GM23248 (cell line): ENCODE measurements around the gene TAOK3. TPM values are rescaled to one million over a fixed set of nuclear protein-coding genes. Genes with fewer than 3 reads are reported as not detected.
"Not testable (repeated sequence)": the region's sequence is repeated elsewhere in the genome, so short reads cannot be mapped to it uniquely, and the experiment has no call there.

Experiments
- DNase-seq: peaks from one replicate; pipeline ENCODE4 v3.0.0-alpha.2; 2015
- H2AFZ ChIP-seq: fragments of 200-600 bp; sonication (generic); 2 replicates; pipeline ENCODE4 v1.6.1; 2016; ENCODE audit warnings: antibody characterized with exemption
- H3F3A ChIP-seq: fragments of 200-600 bp; sonication (generic); 2 replicates; pipeline ENCODE4 v1.6.1; 2016; ENCODE audit warnings: mild to moderate bottlenecking, antibody characterized with exemption, mixed run types; ENCODE audit not compliant: insufficient read depth
- H3K27ac ChIP-seq: fragments of 200-600 bp; sonication (generic); 2 replicates; pipeline ENCODE4 v1.5.1; 2016; ENCODE audit warnings: mild to moderate bottlenecking
- H3K27me3 ChIP-seq: fragments of 200-600 bp; sonication (generic); replicated peaks from 2 replicates; pipeline ENCODE4 v1.6.1; 2016; ENCODE audit warnings: mild to moderate bottlenecking; ENCODE audit not compliant: insufficient read depth
- H3K36me3 ChIP-seq: fragments of 200-600 bp; sonication (generic); 2 replicates; pipeline ENCODE4 v1.6.1; 2016; ENCODE audit warnings: low read depth, mild to moderate bottlenecking
- H3K4me1 ChIP-seq: fragments of 200-600 bp; sonication (generic); 2 replicates; pipeline ENCODE4 v1.6.1; 2016; ENCODE audit warnings: mild to moderate bottlenecking; ENCODE audit not compliant: insufficient read depth
- H3K4me2 ChIP-seq: fragments of 200-600 bp; sonication (generic); one replicate; pipeline ENCODE4 v1.6.1; 2016; ENCODE audit warnings: mild to moderate bottlenecking; ENCODE audit not compliant: unreplicated experiment
- H3K4me3 ChIP-seq: fragments of 200-600 bp; sonication (generic); 2 replicates; pipeline ENCODE4 v1.5.1; 2016; ENCODE audit warnings: mild to moderate bottlenecking
- H3K79me2 ChIP-seq: fragments of 200-600 bp; sonication (generic); 2 replicates; pipeline ENCODE4 v1.6.1; 2016; ENCODE audit warnings: mild to moderate bottlenecking; ENCODE audit not compliant: insufficient read depth
- H3K9ac ChIP-seq: fragments of 200-600 bp; sonication (generic); 2 replicates; pipeline ENCODE4 v1.6.1; 2016; ENCODE audit warnings: mild to moderate bottlenecking
- H3K9me2 ChIP-seq: fragments of 200-600 bp; sonication (generic); 2 replicates; pipeline ENCODE4 v1.6.1; 2016; ENCODE audit warnings: mixed run types, mild to moderate bottlenecking, moderate library complexity; ENCODE audit not compliant: insufficient read depth
- H3K9me3 ChIP-seq: fragments of 200-600 bp; sonication (generic); one replicate; pipeline ENCODE4 v1.6.1; 2017; ENCODE audit warnings: low read depth
- H4K20me1 ChIP-seq: fragments of 200-600 bp; sonication (generic); 2 replicates; pipeline ENCODE4 v1.6.0; 2016; ENCODE audit not compliant: insufficient read depth
- EZH2 ChIP-seq: fragments of 200-600 bp; sonication (generic); IDR thresholded peaks from 2 replicates; pipeline ENCODE4 v1.6.1; 2018; ENCODE audit warnings: antibody characterized with exemption, mild to moderate bottlenecking; ENCODE audit not compliant: insufficient read depth, poor library complexity, severe bottlenecking
- EZH2phosphoT487 ChIP-seq: fragments of 200-600 bp; sonication (generic); IDR thresholded peaks from 2 replicates; pipeline ENCODE4 v1.6.1; 2018; ENCODE audit warnings: antibody characterized with exemption, moderate library complexity, mild to moderate bottlenecking, low read depth; ENCODE audit not compliant: insufficient read depth
- WGBS, 2 experiments: methylation state at CpG; one replicate each; pipeline ENCODE4 v1.1.6; 2015 to 2017; ENCODE audit warnings: low lambda C conversion rate in 2 of 2, low coverage in 1 of 2; ENCODE audit errors: missing lambda C conversion rate in 2 of 2; 5-methylcytosine and 5-hydroxymethylcytosine counted together
- in situ Hi-C: fragments of 300-500 bp; cut with MboI; formaldehyde crosslinking; loops from 2 replicates; pipeline ENCODE4 v1.15.0; 2020
- polyA plus RNA-seq: library from polyadenylated mRNA; unstranded; fragments of >200 nt; fragmentation: Nextera tagmentation; extraction: Ambion mirVana; gene quantifications from 2 replicates; pipeline ENCODE4 v1.2.1, GENCODE V29; 2016
- total RNA-seq: library from RNA; depleted of rRNA; stranded (reverse); fragments of >200 nt; shearing (Covaris generic); gene quantifications from 2 replicates; pipeline ENCODE4 v1.2.3, GENCODE V29; 2014

The TAOK3 gene
- total and polyA plus RNA-seq, 2 experiments from 2014 or later, result 17.8 to 49.8 TPM

DNA sequence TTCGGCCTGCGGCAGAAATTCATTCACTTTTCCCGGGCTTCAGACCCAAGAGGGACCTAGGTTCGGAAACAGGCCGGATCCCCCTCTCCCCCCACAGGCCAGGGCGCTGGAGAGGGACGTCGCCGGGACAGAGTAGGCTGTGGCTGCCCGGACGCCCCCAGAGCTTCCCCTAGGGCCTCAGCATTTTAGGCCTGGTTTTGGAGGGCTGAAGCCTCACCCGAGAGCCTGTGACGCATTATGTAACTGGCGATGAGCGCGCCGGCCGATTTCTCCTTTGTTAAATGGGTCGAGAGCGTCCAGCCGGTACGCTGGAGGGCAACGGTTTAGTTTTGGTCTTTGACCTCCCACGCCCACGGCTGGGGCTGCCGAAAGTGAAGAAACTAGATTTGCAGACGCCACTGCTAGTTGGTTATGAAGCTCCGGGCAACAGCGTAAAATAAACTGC lies 236.1 kb downstream of the TAOK3 start:
- Histone ChIP-seq H3K9me3 (no peaks in the 10 kb centered on the region), H3K9ac (peak overlapping the region; percentile 95), H3K4me3 (peak overlapping the region; percentile 77), H4K20me1 (no peaks in the 10 kb centered on the region), H3K27ac (peak overlapping the region; percentile 59), H3K4me1 (peaks cover 9% of the 10 kb centered on the region; the same call in 1 of the 2 replicates), H3K27me3 (no peaks in the 10 kb centered on the region), H3K36me3 (peaks cover 21% of the 10 kb centered on the region; the same call in 1 of the 2 replicates), H3K4me2 (peak overlapping the region; percentile 82), H3K79me2 (peaks cover 58% of the 10 kb centered on the region), H3F3A (no peaks in the 10 kb centered on the region), H2AFZ (peak overlapping the region; percentile 86), H3K9me2 (no peaks in the 10 kb centered on the region)
- no peak for TF ChIP-seq EZH2
- no peak for TF ChIP-seq EZH2phosphoT487
- peak; percentile 85 for DNase-seq
- in situ Hi-C loops, result loop anchor here (25.0 kb wide), 1 partner anchor 249 kb away; no protein-coding TSS in a partner anchor
- 0 to 2% methylated on average over 29 of the region's 29 CpGs for WGBS, 2 experiments

DNA sequence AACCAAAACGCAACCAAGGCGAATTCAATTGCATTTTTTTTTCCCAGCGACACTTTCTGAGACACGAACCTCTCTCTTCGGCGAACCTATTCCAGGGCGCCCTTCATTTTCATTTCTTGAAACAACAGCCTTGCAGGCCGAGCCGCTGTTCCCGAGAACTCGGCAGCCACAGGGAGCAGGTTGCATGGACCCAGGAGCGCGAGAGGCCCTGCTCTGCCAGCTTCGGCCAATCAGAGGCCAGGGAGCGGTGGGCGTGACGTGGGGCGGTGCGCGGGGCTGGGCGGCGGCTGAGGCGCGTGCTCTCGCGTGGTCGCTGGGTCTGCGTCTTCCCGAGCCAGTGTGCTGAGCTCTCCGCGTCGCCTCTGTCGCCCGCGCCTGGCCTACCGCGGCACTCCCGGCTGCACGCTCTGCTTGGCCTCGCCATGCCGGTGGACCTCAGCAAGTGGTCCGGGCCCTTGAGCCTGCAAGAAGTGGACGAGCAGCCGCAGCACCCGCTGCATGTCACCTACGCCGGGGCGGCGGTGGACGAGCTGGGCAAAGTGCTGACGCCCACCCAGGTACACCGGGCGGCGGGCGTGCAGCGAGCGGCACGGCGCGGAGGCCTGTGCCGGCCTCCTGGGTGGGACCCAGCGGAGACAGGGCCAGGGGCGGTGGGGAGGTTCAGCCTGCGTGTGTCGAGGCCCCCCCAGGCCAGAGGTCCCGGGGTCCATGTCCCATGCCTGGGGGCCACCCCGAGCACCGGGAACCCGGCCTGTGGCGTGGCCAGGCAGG lies 236.7 kb downstream of the TAOK3 start, which contains the start of gene PEBP1:
PEBP1 (plus strand) TSS at position 337 of the 771 bp plus-strand sequence; CDS start at position 423, 86 bp downstream.
- in situ Hi-C loops, result loop anchor here (25.0 kb wide), 1 partner anchor 249 kb away; no protein-coding TSS in a partner anchor
- no peaks in the 10 kb centered on the region for H3K9me2 ChIP-seq
- DNase-seq, result peak; percentile 96
- no peaks in the 10 kb centered on the region for H3K27me3 ChIP-seq
- peak within 1 kb of the TSS; percentile 59 for H3K27ac ChIP-seq
- H4K20me1 ChIP-seq, result no peaks in the 10 kb centered on the region
- H3F3A ChIP-seq, result no peaks in the 10 kb centered on the region
- peak within 1 kb of the TSS; percentile 86 for H2AFZ ChIP-seq
- H3K9me3 ChIP-seq, result no peaks in the 10 kb centered on the region
- H3K4me1 ChIP-seq, result peaks cover 9% of the 10 kb centered on the region; the same call in 1 of the 2 replicates
- H3K4me2 ChIP-seq, result peak within 1 kb of the TSS; percentile 82
- TF ChIP-seq EZH2phosphoT487 (no peak), EZH2 (no peak)
- peaks cover 55% of the 10 kb centered on the region for H3K79me2 ChIP-seq
- H3K36me3 ChIP-seq, result peaks cover 15% of the 10 kb centered on the region; the same call in 1 of the 2 replicates
- H3K4me3 ChIP-seq, result peak within 1 kb of the TSS; percentile 77
- peak within 1 kb of the TSS; percentile 95 for H3K9ac ChIP-seq
- WGBS, 2 experiments, result 1% methylated on average over 58 to 70 of the region's 70 CpGs

GRCh38 chr12:118129436-118129835 lies 243.3 kb downstream of the TAOK3 start:
- not testable (repeated sequence) for H3K4me3 ChIP-seq, H3K4me1 ChIP-seq, H3K4me2 ChIP-seq, H3K9me3 ChIP-seq, H3K27ac ChIP-seq, H3K27me3 ChIP-seq, H3K36me3 ChIP-seq, H3K79me2 ChIP-seq, H4K20me1 ChIP-seq, DNase-seq, H3K9me2 ChIP-seq, H3K9ac ChIP-seq, H2AFZ ChIP-seq, H3F3A ChIP-seq
- 79 to 81% methylated on average over 5 of the region's 5 CpGs for WGBS, 2 experiments
- in situ Hi-C loops, result loop anchor here (25.0 kb wide), 1 partner anchor 242 kb away; no protein-coding TSS in a partner anchor

DNA sequence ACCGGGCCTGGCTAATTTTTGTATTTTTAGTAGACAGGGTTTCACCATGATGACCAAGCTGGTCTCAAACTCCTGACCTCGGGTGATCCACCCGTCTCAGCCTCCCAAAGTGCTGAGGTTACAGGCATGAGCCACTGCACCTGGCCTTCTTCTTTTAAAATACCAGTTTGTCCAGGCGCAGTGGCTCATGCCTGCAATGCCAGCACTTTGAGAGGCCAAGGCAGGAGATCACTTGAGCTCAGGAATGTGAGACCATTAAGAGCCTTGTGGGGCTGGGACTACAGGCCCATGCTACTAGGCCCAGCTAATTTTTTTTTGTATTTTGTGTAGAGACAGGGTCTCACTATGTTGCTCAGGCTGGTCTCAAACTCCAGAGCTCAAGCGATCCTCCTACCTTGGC lies 244.8 kb downstream of the TAOK3 start:
- Histone ChIP-seq H4K20me1 (no peaks in the 10 kb centered on the region), H3K9me2 (no peaks in the 10 kb centered on the region), H3K9me3 (no peaks in the 10 kb centered on the region), H2AFZ (no peak overlapping the region), H3K79me2 (no peaks in the 10 kb centered on the region), H3K27ac (no peak overlapping the region), H3K9ac (no peak overlapping the region), H3K27me3 (no peaks in the 10 kb centered on the region), H3K4me2 (no peak overlapping the region), H3F3A (no peaks in the 10 kb centered on the region), H3K4me1 (no peaks in the 10 kb centered on the region), H3K36me3 (no peaks in the 10 kb centered on the region), H3K4me3 (no peak overlapping the region)
- no peak for TF ChIP-seq EZH2phosphoT487
- 95 to 97% methylated on average over 5 of the region's 5 CpGs for WGBS, 2 experiments
- in situ Hi-C loops, result loop anchor here (25.0 kb wide), 1 partner anchor 241 kb away; no protein-coding TSS in a partner anchor
- no peak for DNase-seq
